Measurements from ENCODE around the gene CELSR1.

CELSR1 gene

DNA sequence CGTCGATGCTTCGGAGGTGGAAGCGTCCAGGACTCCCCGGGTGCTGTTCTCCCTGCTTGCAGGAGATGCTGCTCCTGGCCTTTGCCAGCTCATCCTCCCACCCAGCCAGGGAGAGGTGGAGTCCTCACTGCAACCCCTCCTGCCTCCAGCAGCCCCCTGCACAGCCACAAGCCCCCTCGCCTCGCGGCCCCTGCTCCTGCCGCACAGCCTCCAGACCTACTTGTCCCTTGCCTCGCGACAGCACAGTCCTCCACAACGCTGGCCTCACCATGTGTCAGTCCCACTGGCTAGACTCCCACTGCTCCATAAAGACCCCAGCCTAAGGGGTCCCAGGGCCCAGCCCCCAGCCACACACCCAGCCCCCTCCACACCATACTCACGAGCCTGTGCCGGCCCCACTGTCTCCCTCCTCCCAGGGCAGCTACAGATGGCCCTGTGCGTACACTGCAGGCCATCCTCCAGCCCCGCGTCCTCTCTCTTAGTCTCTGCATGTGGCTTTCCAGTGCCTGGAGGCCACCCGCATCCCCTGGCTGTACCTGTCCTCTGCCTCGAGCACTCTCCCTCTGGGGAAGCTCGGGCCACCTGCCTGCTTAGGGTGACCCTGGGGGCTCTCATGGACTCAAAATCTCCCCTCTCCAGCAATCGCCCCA, 91.5 kb downstream of the CELSR1 start:
- DNase-seq (ENCODE audit: low read depth): no peak
- no peak overlapping the region for H3K4me3 ChIP-seq (ENCODE audit: control insufficient read depth, low read depth, low read length)
- TF ChIP-seq, protein P1, sequence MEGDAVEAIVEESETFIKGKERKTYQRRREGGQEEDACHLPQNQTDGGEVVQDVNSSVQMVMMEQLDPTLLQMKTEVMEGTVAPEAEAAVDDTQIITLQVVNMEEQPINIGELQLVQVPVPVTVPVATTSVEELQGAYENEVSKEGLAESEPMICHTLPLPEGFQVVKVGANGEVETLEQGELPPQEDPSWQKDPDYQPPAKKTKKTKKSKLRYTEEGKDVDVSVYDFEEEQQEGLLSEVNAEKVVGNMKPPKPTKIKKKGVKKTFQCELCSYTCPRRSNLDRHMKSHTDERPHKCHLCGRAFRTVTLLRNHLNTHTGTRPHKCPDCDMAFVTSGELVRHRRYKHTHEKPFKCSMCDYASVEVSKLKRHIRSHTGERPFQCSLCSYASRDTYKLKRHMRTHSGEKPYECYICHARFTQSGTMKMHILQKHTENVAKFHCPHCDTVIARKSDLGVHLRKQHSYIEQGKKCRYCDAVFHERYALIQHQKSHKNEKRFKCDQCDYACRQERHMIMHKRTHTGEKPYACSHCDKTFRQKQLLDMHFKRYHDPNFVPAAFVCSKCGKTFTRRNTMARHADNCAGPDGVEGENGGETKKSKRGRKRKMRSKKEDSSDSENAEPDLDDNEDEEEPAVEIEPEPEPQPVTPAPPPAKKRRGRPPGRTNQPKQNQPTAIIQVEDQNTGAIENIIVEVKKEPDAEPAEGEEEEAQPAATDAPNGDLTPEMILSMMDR (conservative IDR thresholded peaks at IDR 0.05; ENCODE audit: control insufficient read depth, insufficient read depth, low read depth, low read length): no peak

DNA sequence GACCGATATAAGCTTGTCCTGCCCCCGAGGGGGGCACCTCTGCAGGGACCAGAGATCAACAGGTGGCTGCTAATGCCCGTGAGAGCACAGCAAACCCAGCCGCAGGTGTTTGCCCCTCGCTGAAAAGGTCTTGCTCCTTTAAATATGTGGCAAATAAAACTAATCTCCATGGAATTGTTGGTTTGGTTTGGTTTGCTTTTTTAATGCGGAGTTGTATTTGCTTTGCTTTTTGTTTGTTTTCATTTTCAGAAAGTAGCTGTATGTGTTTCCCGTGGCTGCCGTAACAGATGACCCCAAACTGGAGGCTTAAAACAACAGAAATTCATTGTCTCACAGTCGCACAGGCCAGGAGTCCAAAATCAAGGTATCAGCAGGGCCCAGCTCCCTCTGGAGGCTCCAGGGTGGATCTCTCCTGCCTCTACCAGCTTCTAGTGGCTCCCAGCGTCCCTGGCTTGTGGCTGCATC, 93.0 kb downstream of the CELSR1 start:
- TF ChIP-seq, protein P1 (conservative IDR thresholded peaks at IDR 0.05; ENCODE audit: control insufficient read depth, insufficient read depth, low read depth, low read length): no peak

DNA sequence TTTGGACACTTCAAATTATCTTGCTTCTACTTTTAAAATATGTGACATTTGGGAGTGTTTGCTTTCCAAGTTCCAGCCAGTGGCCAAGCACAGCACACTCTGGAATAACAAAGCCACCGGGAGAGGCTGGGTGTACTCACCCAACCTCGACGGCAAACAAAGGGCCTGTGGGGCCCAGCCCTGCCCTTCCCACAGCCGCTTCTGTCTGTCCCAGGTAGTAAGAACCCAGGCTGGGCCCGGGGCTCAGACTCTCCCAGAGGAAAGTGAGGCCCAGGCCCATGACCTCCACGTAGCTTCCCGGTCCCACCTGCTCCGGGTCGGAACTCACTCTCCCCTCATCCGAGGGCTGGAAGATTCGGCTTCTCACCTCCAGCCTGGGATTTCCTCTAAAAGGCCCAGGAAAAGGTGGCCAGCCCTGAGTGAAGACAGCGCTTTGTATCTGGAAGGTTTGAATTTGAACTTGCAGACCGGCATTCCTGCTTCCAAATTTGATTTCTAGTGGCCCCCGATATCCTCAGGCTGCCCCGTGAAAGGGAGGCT, 93.5 kb downstream of the CELSR1 start:
- DNase-seq (ENCODE audit: low read depth): no peak
- no peak overlapping the region for H3K4me3 ChIP-seq (ENCODE audit: control insufficient read depth, low read depth, low read length)
- TF ChIP-seq, protein P1 (conservative IDR thresholded peaks at IDR 0.05; ENCODE audit: control insufficient read depth, insufficient read depth, low read depth, low read length): no peak

More for the DNA sequence above, 93.0 kb downstream of the CELSR1 start:
- no peak overlapping the region for H3K4me3 ChIP-seq (ENCODE audit: control insufficient read depth, low read depth, low read length)
- DNase-seq (ENCODE audit: low read depth): no peak

DNA sequence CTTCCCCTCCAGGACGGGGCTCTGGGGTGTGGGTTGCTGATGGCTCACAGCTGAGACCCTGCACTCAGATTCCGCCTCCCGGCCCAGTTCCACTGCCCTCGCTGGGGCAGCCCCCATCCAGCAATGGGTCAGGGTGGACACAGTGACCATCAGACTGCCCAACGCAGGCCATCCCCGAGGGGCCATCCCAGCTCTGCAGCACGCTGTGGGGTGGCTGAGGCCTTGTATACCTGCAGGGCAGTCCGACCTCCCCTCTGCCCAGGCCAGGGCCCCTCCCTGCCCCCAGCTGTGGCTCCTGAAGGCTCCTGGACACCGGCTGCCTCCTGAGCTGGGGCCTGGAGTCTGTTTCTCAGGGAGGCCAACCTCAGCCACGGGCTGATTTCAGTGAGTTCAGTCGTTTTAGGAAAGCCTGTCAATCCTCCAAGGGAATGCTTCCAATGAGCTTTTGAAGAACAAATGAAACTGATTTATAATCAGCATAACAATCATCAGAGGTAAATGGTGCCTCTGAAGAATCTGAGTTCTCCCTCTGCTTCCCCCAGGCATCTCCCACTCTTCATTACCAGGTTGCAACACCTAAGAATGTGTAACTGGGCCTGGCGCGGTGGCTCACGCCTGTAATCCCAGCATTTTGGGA, 95.1 kb downstream of the CELSR1 start:
- no peak overlapping the region for H3K4me3 ChIP-seq (ENCODE audit: control insufficient read depth, low read depth, low read length)
- TF ChIP-seq, protein P1 (conservative IDR thresholded peaks at IDR 0.05; ENCODE audit: control insufficient read depth, insufficient read depth, low read depth, low read length): no peak
- DNase-seq (ENCODE audit: low read depth): no peak

DNA sequence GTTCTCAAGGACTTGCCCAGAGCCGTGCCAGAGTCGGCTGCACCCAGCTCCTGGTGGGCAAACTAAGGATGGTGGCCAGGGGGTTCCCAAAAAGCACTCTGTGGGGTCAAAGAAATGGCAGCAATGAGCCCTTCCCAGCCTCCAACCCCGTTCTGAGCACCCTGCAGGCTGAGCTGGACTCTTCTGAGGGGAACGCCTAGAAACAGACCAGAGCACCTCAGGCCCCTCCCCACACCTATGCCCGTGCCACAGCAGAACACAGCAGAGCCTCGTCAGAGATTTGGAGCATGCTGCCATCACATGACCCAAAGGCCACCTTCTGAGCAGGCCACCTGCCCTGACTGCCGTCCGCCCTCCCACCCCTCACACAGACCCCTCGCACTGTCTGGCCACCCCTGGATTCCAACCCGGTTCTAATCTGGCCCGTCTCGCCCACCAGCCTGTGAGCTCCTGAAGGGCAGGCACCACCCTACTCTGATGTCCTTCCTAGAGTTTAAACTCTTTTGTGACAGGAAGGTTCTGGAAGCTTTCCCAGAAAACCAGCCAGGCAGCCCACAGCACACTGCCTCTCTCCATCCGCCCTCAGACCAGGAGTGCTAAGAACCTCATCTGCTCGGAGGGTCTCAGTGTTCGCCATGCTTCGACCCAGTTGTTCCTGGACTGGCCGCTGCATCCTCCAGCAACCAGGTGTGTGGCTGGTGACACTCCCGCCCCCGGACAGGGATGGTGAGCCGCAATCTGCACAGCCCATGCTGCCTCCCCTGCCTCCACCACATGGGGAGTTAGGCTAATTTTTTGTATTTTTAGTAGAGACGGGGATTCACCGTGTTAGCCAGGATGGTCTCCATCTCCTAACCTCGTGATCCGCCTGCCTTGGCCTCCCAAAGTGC, 97.6 kb downstream of the CELSR1 start:
- TF ChIP-seq, protein P1 (conservative IDR thresholded peaks at IDR 0.05; ENCODE audit: control insufficient read depth, insufficient read depth, low read depth, low read length): no peak
- H3K4me3 ChIP-seq (ENCODE audit: control insufficient read depth, low read depth, low read length): no peak overlapping the region
- no peak for DNase-seq (ENCODE audit: low read depth)

DNA sequence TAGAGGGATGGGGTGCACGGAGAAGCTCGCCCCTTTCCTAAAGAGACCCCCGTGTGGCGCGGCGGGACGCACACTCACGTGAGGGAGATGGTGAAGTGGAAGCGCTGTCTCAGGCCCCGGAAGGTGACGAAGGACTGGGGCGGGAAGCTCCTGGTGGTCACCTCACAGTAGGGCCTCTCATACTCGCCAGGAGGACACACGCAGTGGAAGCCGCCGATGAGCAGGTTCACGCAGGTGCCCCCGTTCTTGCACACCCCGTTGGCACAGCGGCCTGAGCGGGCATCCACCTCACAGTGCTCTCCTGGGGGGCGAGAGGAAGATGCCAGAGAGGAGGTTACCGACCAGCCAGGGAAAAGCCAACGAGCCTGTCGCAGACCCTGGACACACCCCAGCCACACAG, 98.3 kb downstream of the CELSR1 start:
- no peak overlapping the region for H3K4me3 ChIP-seq (ENCODE audit: control insufficient read depth, low read depth, low read length)
- no peak for DNase-seq (ENCODE audit: low read depth)
- TF ChIP-seq, protein P1 (conservative IDR thresholded peaks at IDR 0.05; ENCODE audit: control insufficient read depth, insufficient read depth, low read depth, low read length): no peak
